GM23248 (cell line): ENCODE data around the gene USP6.
"Not testable (repeated sequence)": the region's sequence is repeated elsewhere in the genome, so short reads cannot be mapped to it uniquely, and the experiment has no call there.

Source experiments
- EZH2 ChIP-seq: fragments of 200-600 bp; sonication (generic); IDR thresholded peaks from 2 replicates; pipeline ENCODE4 v1.6.1; 2018; ENCODE audit warnings: antibody characterized with exemption, mild to moderate bottlenecking; ENCODE audit not compliant: insufficient read depth, poor library complexity, severe bottlenecking
- EZH2phosphoT487 ChIP-seq: fragments of 200-600 bp; sonication (generic); IDR thresholded peaks from 2 replicates; pipeline ENCODE4 v1.6.1; 2018; ENCODE audit warnings: antibody characterized with exemption, moderate library complexity, mild to moderate bottlenecking, low read depth; ENCODE audit not compliant: insufficient read depth

DNA sequence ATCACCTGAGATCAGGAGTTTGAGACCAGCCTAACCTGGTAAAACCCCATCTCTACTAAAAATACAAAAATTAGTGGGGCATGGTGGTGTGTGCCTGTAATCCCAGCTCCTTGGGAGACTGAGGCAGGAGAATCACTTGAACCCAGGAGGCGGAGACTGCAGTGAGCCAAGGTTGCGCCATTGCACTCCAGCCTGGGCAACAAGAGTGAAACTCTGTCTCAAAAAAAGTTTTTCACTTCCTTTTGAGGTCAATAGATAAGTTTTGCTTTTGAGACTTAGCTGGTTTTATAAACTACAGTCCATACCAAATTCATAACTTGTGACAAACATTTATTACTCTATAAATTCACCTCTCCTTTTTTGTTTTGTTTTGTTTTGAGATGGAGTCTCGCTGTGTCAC is 46.0 kb downstream of the USP6 start:
- TF ChIP-seq EZH2phosphoT487, EZH2: not testable (repeated sequence)
